ENCODE data around the gene SMIM10L2A.
"Not testable (repeated sequence)": the region's sequence is repeated elsewhere in the genome, so short reads cannot be mapped to it uniquely, and the experiment has no call there.

The SMIM10L2A gene

GRCh38 chrX:135421932-135422809, at the start of gene SMIM10L2A:
Gene SMIM10L2A (plus strand): TSS chrX:135421944. CDS start chrX:135422132, 188 bp downstream.
- DNase-seq (ENCODE audit: low spot score), result no peak

GRCh38 chrX:135373357-135373756, 48.4 kb upstream of the SMIM10L2A start:
- no peak for DNase-seq (ENCODE audit: low spot score)

- no peak for DNase-seq (ENCODE audit: low spot score)
Observed at GRCh38 chrX:135382260-135382659, 39.5 kb upstream of the SMIM10L2A start.

GRCh38 chrX:135383249-135383648, 38.5 kb upstream of the SMIM10L2A start:
- DNase-seq (ENCODE audit: low spot score), result no peak

GRCh38 chrX:135384161-135384836, 37.4 kb upstream of the SMIM10L2A start:
- no peak for DNase-seq (ENCODE audit: low spot score)

- no peak for DNase-seq (ENCODE audit: low spot score)
Observed at GRCh38 chrX:135388841-135389240, 32.9 kb upstream of the SMIM10L2A start.

- DNase-seq (ENCODE audit: low spot score), result no peak
Observed at GRCh38 chrX:135389243-135389642, 32.5 kb upstream of the SMIM10L2A start.

- DNase-seq (ENCODE audit: low spot score), result peak; percentile 25
Observed at GRCh38 chrX:135389717-135390116, 32.0 kb upstream of the SMIM10L2A start.

GRCh38 chrX:135391734-135392133, 30.0 kb upstream of the SMIM10L2A start:
- DNase-seq (ENCODE audit: low spot score), result no peak

- no peak for DNase-seq (ENCODE audit: low spot score)
Observed at GRCh38 chrX:135393051-135393450, 28.7 kb upstream of the SMIM10L2A start.

GRCh38 chrX:135395064-135395463, 26.7 kb upstream of the SMIM10L2A start:
- DNase-seq (ENCODE audit: low spot score), result no peak

- DNase-seq (ENCODE audit: low spot score), result no peak
Observed at GRCh38 chrX:135396109-135396508, 25.6 kb upstream of the SMIM10L2A start.

GRCh38 chrX:135396566-135396965, 25.2 kb upstream of the SMIM10L2A start:
- DNase-seq (ENCODE audit: low spot score), result no peak

GRCh38 chrX:135397652-135398051, 24.1 kb upstream of the SMIM10L2A start:
- no peak for DNase-seq (ENCODE audit: low spot score)

GRCh38 chrX:135403374-135403773, 18.4 kb upstream of the SMIM10L2A start:
- DNase-seq (ENCODE audit: low spot score), result no peak

GRCh38 chrX:135406428-135406827, 15.3 kb upstream of the SMIM10L2A start:
- DNase-seq (ENCODE audit: low spot score), result not testable (repeated sequence)

- DNase-seq (ENCODE audit: low spot score), result no peak
Observed at GRCh38 chrX:135408794-135409193, 12.9 kb upstream of the SMIM10L2A start.

- no peak for DNase-seq (ENCODE audit: low spot score)
Observed at GRCh38 chrX:135410861-135411627, 10.7 kb upstream of the SMIM10L2A start.

GRCh38 chrX:135411893-135412292, 9.9 kb upstream of the SMIM10L2A start:
- DNase-seq (ENCODE audit: low spot score), result no peak

- DNase-seq (ENCODE audit: low spot score), result no peak
Observed at GRCh38 chrX:135416546-135416945, 5.2 kb upstream of the SMIM10L2A start.

GRCh38 chrX:135420831-135421230, 913 bp upstream of the SMIM10L2A start:
- DNase-seq (ENCODE audit: low spot score), result no peak

- DNase-seq (ENCODE audit: low spot score), result no peak
Observed at GRCh38 chrX:135421537-135421931, 210 bp upstream of the SMIM10L2A start.

GRCh38 chrX:135422810-135423168, 1.0 kb downstream of the SMIM10L2A start:
- DNase-seq (ENCODE audit: low spot score), result not testable (repeated sequence)
